Stimulated activated CD4-positive, alpha-beta T cell treated with anti-CD3 and anti-CD28 coated beads, Interleukin-4, amount 100 ng/mL, for 48 hours (primary cell): ENCODE data around the gene THBD.
"Not testable (repeated sequence)": the region's sequence is repeated elsewhere in the genome, so short reads cannot be mapped to it uniquely, and the experiment has no call there.

Experiments used
- DNase-seq, 2 donors: peaks; one replicate each; pipeline ENCODE4 v3.0.0-alpha.2; 2020; ENCODE audit warnings: low read depth in 2 of 2

THBD gene

DNA sequence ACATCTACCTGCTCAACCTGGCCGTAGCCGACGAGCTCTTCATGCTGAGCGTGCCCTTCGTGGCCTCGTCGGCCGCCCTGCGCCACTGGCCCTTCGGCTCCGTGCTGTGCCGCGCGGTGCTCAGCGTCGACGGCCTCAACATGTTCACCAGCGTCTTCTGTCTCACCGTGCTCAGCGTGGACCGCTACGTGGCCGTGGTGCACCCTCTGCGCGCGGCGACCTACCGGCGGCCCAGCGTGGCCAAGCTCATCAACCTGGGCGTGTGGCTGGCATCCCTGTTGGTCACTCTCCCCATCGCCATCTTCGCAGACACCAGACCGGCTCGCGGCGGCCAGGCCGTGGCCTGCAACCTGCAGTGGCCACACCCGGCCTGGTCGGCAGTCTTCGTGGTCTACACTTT, 13.7 kb downstream of the THBD start:
- no peak for DNase-seq

DNA sequence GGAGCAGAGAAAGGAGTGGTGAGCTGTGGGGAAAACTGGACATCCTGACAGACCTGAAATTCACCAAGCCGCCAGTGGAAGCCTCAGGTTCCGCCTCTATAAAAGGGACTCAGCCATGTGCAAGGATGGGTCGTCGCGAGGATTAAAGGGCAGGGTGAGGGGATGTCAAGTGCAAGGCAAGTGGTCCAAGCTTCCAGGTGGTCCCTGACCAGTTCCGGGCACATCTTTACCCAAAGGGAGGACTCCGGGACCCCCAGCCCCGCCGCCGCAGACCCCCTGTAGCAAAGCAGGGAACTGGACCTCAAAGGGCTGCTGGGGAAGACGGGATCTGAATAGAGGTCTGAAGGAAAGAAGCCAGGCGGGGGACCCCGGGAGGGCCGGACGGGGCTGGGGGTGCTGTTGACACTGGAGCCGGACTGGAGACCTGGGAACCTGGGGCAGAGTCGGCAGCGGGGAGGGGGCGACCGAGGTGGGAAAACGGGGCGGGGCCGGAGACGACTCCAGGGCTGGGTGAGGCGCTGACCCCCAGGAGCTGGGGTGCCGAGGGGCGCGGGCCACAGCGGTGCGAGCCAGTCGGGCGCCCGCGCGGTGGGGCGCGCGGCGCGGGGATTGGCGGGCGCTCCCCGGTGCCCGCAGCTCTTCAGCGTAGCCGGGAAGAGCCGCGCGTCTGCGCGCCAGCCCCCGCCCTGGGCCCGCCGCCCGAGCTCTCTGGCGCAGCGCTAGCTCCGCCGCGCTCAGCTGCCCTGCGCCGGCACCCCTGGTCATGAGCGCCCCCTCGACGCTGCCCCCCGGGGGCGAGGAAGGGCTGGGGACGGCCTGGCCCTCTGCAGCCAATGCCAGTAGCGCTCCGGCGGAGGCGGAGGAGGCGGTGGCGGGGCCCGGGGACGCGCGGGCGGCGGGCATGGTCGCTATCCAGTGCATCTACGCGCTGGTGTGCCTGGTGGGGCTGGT, 14.5 kb downstream of the THBD start, which contains the start of gene SSTR4:
Gene SSTR4, plus strand, starts transcription at position 592 of the 951 bp plus-strand sequence. Its CDS starts 172 bp downstream, at position 764.
- no peak for DNase-seq

DNA sequence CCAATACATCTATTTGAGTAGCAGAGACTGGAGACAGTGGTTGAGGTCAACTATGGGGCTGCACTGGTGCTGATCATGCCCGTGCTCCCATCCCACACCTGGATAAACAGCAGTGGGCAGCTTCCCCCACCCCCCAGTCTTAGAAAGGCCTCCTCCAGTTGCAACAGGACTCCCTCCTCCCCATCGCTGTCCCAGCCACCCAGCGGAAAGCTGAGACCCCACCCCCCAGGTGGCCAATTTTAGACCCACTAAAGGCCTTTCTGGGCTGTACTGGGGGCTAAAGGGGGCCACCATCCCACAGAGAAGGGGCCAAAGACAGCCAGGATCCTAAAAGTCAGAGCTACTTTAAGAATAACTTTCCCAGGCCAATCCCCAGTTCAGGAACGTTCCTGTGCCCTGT, 15.6 kb downstream of the THBD start:
- no peak for DNase-seq

DNA sequence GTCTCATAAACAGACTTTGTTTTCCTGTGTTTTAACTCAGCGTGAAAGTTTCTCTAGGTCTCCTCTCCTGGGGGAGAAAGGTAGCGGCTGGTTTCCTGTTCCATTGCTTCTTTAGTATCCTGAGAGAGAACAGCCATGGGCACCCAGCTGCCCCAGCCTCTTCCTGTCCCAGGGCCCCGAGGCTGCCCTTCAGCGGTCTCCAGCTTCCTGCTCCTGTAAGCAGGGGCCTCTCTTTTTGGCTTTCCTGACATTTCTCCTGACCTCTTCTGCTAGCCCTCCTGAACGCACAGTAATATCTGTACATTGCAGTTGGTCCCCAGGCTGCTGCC, 16.8 kb downstream of the THBD start:
- no peak for DNase-seq

DNA sequence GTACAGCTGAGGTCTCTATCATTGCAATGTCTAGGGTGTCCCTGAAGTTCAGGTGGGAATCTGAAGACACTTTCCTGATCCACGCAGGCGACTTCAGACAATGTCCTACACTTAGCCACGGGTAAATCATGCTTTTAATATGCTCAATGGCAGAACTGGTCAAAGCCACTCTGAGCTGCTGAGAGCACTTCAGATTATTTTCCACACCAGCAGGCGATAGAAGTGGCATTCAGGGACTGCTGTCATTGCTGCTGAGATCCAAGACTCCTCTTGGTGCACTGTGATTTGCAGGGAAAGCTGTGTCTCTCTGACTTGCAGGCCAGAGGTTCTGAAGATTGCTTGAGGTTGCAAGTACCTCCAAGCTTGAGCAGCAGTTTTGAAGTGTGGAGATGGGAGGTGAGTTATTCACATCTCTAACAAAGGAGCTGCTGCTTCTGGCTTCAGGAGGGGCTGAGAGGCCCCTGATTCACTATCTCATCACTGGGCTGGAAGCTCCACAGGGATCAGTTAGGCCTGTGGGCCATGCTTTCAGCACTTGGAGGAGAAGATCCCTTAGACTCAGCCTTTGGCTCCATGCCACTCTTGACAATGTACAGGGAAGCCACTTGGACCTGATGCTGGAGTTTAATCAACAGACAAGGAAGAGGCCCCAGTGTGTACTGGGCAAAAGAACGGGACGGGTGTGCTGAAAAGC, 17.3 kb downstream of the THBD start:
- no peak for DNase-seq

DNA sequence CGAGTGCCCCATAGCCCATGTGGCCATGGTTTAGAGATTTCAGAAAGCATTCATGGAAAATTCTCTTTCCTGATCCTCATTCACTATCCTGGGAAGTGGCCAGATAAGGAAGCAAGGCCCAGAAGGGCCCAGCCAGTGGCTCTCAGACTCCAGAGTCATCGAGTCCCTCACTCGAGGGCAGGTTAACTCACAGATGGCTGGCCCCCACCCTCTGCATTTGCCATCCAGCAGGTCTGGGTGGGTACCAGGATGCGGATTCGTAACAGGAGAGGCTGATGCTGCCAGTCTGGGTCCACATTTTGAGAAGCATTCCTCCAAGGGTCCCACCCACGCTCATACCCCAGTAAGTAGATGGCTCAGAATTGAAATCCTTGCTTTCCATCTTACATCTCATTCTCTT, 18.1 kb downstream of the THBD start:
- DNase-seq: no peak

DNA sequence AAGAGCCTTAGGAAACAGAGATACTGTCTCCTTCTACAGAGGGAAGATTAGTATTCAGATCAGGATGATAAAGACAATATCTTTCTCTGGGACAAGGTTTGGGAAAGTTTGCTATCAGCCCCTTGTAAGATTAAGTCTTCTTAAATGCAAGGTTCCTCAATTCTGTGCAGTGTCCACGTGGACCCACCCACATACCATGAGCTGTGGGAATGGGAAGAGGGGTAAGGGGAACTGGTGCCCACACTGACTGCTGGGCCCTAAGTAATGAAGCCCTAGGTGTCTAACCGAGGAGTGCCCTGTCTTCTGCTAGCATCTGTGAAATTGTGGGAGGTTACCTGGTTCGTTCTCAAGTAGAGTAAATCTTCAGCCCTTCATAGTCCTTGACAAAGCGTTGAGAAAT, 20.1 kb downstream of the THBD start:
- no peak for DNase-seq

DNA sequence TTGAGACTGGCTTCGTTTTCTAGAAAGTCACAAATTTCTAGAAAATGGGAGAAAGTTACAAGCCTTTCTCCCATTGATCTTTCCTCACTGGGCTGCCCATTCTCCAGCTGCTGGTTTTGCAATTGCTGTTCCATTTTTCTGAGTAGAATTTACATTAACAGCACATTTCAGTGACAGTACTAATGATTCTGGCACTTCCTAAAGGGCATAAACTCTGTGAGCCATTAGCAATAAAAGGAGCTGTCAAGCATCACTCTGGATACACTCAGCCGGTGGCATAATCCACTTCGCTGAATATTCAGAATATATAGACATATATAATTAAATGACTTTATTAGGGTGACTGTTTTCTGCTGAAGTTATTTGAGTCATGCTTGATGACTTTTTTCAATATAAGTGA, 21.1 kb downstream of the THBD start:
- no peak for DNase-seq

DNA sequence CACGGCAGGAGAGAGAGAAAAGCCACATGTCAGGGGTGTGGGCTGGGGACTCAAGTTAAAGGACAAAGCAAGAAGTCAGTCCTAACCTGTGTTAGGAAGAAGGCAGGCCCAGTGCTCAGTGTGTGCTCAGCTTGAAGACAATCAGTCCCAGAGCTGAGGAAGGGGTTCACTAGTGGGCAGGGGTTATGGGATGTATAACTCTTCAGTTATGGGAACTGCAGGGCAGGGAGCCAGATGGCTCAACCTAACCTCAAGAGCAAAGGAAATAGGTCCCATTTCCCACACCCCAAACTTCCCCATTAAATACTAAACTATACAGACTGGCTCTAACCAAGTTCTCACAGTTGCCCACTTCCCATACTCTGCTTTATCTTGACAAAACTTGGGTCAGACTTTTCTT, 21.8 kb downstream of the THBD start:
- DNase-seq: no peak

DNA sequence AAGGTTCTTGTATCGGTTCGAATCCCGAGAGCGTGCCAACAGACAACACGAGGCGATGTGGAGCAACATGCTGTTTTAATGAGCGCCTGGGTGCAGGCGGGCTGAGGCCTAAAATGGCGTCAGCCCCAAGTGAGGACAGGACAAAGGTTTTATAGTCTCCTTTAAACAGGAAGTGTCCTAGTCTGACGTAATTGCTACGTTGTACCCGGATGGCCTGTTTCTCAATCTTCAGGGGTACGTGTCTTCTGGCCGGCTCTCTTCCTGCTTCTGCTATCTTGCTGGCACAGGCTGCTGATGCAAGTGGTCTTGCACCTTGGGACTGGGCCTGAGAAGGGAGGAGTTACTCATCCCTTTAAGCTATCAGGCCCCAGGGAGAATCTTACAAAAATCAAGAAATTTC, 24.0 kb downstream of the THBD start:
- DNase-seq: not testable (repeated sequence)

DNA sequence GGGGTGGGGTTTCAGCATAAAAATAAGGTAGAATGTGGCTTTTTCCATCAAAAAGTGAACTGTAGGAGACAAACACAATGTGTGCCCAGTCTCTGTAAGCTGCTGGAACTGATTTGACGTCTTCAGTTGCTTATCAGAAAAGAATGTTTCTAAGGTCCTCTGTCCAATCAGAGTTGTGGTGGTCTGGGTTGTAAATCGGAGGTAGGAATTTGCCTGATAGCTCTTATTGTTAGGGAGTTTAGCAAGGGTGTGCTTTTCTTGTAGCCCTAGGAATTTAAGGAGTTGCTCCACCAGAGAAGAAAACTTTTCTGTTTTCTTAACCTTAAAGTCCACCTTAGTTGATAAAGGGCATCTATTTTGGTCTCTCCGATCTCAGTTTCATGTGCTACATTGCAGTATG, 24.8 kb downstream of the THBD start:
- DNase-seq: no peak

DNA sequence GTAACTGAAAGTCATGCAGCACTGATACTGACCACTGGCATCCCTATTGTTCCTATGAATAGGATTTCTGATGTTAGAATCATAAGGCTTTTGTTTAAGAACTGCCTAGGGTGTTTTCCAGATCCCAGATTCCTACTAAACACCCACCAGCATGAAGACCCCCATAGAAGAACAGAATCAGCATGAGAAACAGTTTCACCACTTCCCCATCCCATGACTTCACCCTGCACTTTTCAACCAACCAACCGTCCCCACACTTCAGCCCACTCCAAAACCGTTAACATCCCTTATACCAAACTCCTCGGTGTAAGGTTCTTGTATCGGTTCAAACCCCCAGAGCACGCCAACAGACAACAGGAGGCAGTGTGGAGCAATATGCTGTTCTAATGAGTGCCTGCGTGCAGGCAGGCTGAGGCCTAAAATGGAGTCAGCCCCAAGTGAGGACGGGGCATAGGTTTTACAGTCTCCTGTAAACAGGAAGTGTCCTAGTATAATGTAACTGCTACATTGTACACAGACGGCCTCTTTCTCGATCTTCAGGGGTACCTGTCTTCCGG, 25.8 kb downstream of the THBD start:
- DNase-seq: no peak

DNA sequence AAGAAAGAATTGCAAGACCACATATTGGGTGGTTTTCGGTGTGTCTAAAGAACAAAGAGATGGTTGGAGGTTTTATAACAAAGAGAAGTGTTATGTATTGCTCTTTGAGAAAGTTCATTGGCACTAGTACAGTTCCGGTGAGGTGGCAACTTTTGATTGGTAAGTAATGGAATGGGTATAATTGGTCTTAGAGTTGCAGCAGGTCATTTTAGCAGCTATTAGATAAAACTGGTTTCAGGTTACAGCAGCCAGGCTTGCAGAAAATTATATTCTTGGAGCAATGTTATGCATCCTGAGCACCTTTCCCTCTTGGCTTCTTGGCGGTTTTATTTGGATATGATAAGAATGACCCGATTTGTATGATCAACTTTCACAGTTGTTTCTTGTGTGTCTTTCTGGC, 26.6 kb downstream of the THBD start:
- DNase-seq: no peak

DNA sequence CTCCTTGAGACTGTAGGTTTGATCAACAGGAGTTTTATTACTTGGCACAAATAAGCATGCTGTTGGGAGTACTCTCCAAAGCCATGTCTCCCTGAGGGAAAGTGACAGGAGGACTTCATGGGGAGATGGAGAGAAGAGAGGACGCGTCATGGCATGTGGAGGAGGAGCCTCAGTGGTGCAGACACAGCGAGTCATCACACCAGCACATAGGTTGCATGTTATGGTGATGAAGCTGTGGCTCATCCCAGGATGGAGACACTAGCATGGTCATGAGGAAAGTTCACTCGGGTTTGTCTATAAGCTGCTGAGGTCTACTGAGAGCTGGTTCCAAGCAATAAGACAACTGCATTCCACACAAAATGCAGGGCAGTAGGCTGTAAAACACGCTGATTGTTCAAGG, 27.5 kb downstream of the THBD start:
- no peak for DNase-seq

DNA sequence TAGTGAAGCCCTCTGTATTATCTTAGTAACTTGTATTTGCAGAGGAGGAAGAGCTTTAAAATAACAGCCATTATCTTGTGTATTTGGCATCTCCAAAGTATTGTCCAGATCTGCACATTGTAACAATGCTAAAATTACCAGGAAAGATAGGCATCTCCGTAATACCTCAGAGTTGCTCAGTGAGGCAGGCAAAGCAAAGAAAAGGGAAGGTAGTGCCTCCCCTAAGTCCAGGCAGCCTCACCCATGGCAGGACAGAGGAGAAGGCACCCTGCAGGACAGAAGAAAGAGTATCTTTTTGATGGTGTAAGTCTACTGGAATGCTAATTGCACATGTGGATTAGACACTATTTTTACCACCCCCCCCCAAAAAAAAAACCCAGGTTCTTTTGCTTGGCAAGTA, 27.9 kb downstream of the THBD start:
- no peak for DNase-seq

DNA sequence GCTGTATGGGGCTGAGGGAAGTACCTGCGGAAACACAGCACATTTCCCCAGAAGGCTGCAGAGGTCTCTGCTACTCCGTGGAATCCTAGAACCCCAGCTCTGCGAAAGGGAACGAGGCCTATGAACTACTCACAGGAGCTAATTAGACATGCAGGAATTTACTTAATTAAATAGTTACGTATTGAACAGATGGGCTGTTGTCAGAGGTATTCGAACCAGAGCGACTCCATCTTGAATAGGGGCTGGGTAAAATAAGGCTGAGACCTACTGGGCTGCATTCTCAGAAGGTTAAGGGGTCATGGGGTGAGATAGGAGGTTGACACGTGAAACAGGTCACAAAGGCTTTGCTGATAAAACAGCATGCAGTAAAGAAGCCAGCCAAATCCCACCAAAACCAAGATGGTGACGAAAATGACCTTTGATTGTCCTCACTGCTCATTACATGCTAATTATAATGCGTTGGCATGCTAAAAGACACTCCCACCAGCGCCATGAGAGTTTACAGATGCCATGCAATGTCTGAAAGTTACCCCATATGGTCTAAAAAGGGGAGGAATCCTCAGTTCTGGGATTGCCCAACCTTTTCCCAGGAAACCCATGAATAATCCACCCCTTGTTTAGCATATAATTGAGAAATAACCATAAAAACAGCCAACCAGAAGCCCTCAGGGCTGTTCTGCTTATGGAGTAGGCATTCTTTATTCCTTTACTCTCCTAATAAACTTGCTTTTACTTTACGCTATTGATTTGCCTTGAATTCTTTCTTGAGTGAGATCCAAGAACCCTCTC, 29.0 kb downstream of the THBD start:
- DNase-seq: no peak

DNA sequence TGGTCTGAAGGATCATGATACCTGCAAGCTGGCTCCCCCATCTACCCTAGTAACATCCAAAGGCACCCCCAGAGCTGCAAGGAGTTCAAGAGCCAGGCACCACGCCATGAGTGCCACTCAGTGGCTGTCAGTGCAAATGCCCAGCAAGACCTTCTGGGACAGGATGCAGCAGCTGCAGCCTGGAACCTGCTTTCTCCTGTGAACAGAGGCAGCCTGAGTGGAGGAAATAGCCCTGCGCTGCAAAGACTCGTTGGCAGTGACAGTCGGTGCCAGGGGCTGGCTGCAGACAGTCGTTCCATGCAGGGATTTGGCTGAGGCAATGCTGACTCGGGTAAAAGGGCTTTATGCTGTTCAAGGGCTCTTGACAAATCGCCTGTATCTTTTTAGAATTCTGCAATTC, 30.1 kb downstream of the THBD start:
- DNase-seq: no peak

DNA sequence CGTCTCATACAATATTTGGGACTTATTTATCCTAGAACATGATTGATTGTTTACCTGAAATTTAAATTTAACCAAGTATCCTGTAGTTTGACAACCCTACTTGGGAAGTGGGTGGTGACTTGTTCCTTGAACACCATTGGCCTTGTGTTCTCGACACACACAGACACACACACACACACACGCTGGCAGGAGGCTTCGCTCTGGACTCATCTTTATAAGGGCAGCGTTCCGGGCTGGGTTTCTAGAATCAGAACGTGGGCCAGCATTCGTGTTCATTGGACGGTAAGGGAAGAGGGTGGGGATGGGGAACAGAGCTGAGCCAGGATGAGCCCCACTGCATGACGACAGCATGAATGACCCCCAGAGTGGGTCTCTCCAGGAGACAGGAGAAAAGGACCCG, 30.5 kb downstream of the THBD start:
- DNase-seq: no peak

DNA sequence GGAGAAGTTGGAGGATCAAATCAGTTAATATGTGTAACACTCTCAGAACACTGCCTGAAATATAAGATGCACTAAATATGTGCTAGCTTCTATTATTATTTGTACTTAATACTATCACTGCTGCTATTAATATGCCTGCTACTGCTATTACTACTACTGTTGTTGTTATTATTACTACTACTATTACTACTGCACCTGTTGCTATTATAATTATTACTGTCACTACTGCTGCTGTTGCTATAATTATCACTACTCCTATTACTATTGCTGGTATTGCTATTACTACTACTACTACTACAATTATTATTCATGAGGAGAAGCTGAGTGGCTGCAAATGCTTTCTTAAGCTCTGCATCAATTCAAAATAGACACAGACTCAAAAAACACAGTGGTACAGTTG, 31.0 kb downstream of the THBD start:
- DNase-seq: no peak

DNA sequence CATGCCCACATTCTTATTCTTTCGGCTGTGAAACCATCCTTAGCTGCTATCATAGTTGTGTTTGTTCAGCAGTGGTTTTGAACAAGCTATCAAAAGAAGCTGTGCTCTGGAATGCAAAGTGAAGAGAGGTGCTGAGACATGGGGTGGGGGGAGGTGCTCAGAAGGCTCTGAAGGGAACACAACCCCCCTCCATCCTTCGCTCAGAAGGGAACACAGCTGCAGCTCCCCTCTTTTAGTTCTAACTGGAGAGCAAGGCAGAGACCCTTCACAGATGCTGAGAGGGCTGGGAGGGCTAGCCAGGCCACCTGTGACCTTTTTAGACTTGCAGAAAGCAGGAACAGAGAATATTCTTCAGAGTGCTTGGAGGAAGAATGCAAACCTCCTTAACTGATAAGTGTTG, 32.0 kb downstream of the THBD start:
- DNase-seq: no peak

DNA sequence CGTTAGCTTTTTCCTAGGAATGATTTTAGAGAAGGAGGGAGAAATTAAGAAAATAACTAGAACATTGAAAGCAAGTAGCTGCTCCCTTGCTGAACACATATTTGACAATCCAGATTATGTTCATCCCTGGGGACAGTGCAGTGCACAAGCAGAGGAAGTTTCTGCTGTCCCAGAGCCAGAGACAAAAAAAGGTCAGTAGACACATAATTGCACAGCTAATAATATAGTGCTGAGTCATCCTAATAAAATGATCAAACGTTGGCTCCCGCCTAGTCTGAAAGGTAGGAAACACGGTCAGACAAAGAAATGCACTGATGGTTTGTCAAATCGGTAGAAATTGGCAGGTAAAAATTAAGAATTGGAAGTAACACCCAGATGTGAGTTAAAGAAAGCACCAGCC, 36.0 kb downstream of the THBD start:
- DNase-seq: no peak

DNA sequence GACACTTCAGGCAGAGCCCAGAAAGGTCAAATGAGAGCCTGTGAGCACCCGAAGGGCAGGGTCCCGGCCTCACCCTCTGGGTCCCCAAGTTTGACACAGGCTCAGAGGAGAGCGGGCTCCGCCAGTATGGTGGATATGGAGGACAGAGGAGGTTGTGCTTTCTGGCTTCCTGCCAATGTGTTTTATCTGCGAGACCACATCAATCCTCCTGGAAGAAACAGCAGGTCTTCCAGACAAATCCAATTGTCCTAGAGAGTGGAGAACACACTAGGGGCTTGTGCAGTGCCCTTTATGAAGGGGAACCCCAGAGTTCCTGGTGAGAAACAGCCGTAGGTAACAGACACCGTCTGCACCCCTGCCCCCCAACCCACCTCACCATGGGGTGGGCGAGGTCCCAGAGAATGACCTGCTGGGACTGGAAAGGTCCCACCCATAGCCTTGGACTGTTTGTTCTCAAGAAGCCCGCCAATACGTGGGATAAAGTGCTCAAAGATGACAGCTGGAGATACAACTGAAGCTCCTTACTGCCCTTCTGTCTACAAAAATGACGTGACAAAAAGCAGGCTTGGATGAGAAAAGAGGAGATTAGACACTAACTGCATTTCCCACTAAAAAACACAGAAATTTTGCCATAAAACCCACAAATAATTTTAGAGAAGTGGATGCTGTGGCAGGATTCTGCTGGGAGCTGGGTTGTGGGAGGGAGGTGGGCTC, 38.3 kb downstream of the THBD start:
- no peak for DNase-seq
